HCT116 (cell line): Measurements from ENCODE around the gene ENOX1. TPM values are rescaled to one million over a fixed set of nuclear protein-coding genes. Genes with fewer than 3 reads are reported as not detected.

Experiments used
- ATAC-seq: fragments of 200-7000 bp; cut with Tn5 transposase; 2 replicates; pipeline ENCODE4 v1.9.1; 2020; ENCODE audit warnings: mild to moderate bottlenecking, moderate library complexity
- BruUV-seq: library from RNA; stranded (reverse); fragments of 400-500 nt; replicated peaks from 2 replicates; lab custom pipeline; 2021; lab: Mats Ljungman, UMichigan
- CTCF ChIA-PET: fragments of 300-600 bp; sonication (Branson Sonifier 250); formaldehyde crosslinking; loops from one replicate; lab custom pipeline; 2021; ENCODE audit warnings: antibody characterized with exemption; lab: Charles Lee
- POLR2A ChIA-PET: fragments of 300-600, 350-600 bp; sonication (Branson Sonifier 250); formaldehyde crosslinking; loops from one replicate; lab custom pipeline; 2021; ENCODE audit warnings: antibody characterized with exemption; lab: Charles Lee
- RAD21 ChIA-PET, 2 experiments: fragments of 300-600 bp; sonication (Branson Sonifier 250); formaldehyde crosslinking; loops; one replicate each; lab custom pipeline; 2023; ENCODE audit warnings: low total read pairs in 2 of 2; ENCODE audit not compliant: uncharacterized antibody in 2 of 2, unreplicated experiment in 2 of 2, low non-redundant PET in 1 of 2; lab: Charles Lee
- DNase-seq: peaks from one replicate; pipeline ENCODE4 v3.0.0-alpha.2; 2010; ENCODE audit warnings: low read depth, low spot score
- H2AFZ ChIP-seq: fragments of 200-600 bp; shearing (Covaris generic), sonication (generic); 2 replicates; pipeline ENCODE4 v1.6.1; 2017; ENCODE audit warnings: low read depth, mixed run types, mixed read lengths, antibody characterized with exemption, low read length; ENCODE audit not compliant: poor library complexity, severe bottlenecking
- H3K27ac ChIP-seq: 2 replicates; pipeline ENCODE4 v1.5.1; 2012; ENCODE audit warnings: low read depth, low read length
- H3K27me3 ChIP-seq: fragments of 200-600 bp; sonication (generic); 2 replicates; pipeline ENCODE4 v1.6.1; 2016; ENCODE audit warnings: mixed run types, low read length, mixed read lengths; ENCODE audit not compliant: insufficient read depth
- H3K36me3 ChIP-seq, 2 experiments: fragments of 200-500 bp in 1 of 2; fragments of 200-600 bp in 1 of 2; sonication (Bioruptor generic) in 1 of 2; sonication (generic) in 1 of 2; 2 replicates each; pipeline versions ENCODE4 v1.5.1 to v1.6.1; 2014 to 2016; ENCODE audit warnings: low read length in 2 of 2, inconsistent platforms in 1 of 2, mixed read lengths in 1 of 2, mixed run types in 1 of 2; ENCODE audit not compliant: insufficient read depth in 2 of 2, control insufficient read depth in 1 of 2
- H3K4me1 ChIP-seq, 2 experiments: fragments of 200-600 bp in 1 of 2; sonication (generic) in 1 of 2; 2 replicates each; pipeline versions ENCODE4 v1.5.1 to v1.6.1; 2012 to 2017; ENCODE audit warnings: low read length in 2 of 2, inconsistent platforms in 1 of 2, mild to moderate bottlenecking in 1 of 2, mixed read lengths in 1 of 2, mixed run types in 1 of 2, moderate library complexity in 1 of 2; ENCODE audit not compliant: insufficient read depth in 2 of 2, control insufficient read depth in 1 of 2
- H3K4me2 ChIP-seq: fragments of 200-600 bp; sonication (generic); 2 replicates; pipeline ENCODE4 v1.6.1; 2017; ENCODE audit warnings: mixed run types, low read length, mixed read lengths
- H3K4me3 ChIP-seq, 2 experiments: fragments of 200-600 bp in 1 of 2; sonication (generic) in 1 of 2; replicated peaks in 1 of 2; 2 replicates each; pipeline ENCODE4 v1.5.1; 2011 to 2016; ENCODE audit warnings: low read length in 2 of 2, control low read depth in 1 of 2, low read depth in 1 of 2, mild to moderate bottlenecking in 1 of 2, mixed read lengths in 1 of 2, mixed run types in 1 of 2
- H3K79me2 ChIP-seq: fragments of 200-600 bp; sonication (generic); 2 replicates; pipeline ENCODE4 v1.6.1; 2017; ENCODE audit warnings: mild to moderate bottlenecking, mixed run types, low read length, moderate library complexity, mixed read lengths; ENCODE audit not compliant: insufficient read depth
- H3K9ac ChIP-seq: fragments of 200-600 bp; sonication (generic); 2 replicates; pipeline ENCODE4 v1.6.1; 2016; ENCODE audit warnings: low read length, mixed read lengths
- H3K9me2 ChIP-seq: fragments of 200-600 bp; sonication (generic), shearing (Covaris generic); 2 replicates; pipeline ENCODE4 v1.6.1; 2017; ENCODE audit warnings: mixed run types, mild to moderate bottlenecking, moderate library complexity; ENCODE audit not compliant: insufficient read depth
- H3K9me3 ChIP-seq, 2 experiments: fragments of 200-500 bp in 1 of 2; fragments of 200-600 bp in 1 of 2; sonication (Bioruptor generic) in 1 of 2; sonication (generic) in 1 of 2; 2 replicates each; pipeline ENCODE4 v1.6.1; 2014 to 2017; ENCODE audit warnings: low read length in 2 of 2, mixed read lengths in 2 of 2, inconsistent platforms in 1 of 2, low read depth in 1 of 2, mild to moderate bottlenecking in 1 of 2, mixed run types in 1 of 2, moderate library complexity in 1 of 2; ENCODE audit not compliant: control insufficient read depth in 1 of 2, insufficient read depth in 1 of 2
- H4K20me1 ChIP-seq: fragments of 200-600 bp; sonication (generic), shearing (Covaris generic); 2 replicates; pipeline ENCODE4 v1.6.1; 2017; ENCODE audit warnings: mixed run types, mild to moderate bottlenecking, moderate library complexity; ENCODE audit not compliant: insufficient read depth
- CEBPB ChIP-seq: IDR thresholded peaks from 2 replicates; pipeline ENCODE4 v1.6.1; 2012; ENCODE audit warnings: low read depth
- EGR1 ChIP-seq: IDR thresholded peaks from 2 replicates; pipeline ENCODE4 v1.6.1; 2012; ENCODE audit warnings: low read depth
- ELF1 ChIP-seq: IDR thresholded peaks from 2 replicates; pipeline ENCODE4 v1.6.1; 2012; ENCODE audit warnings: low read depth, borderline replicate concordance
- EZH2 ChIP-seq: fragments of 200-600 bp; sonication (generic); IDR thresholded peaks from 2 replicates; pipeline ENCODE4 v1.6.1; 2017; ENCODE audit warnings: antibody characterized with exemption, mixed run types
- FOSL1 ChIP-seq: IDR thresholded peaks from 2 replicates; pipeline ENCODE4 v1.6.1; 2012; ENCODE audit warnings: low read depth
- JUND ChIP-seq: IDR thresholded peaks from 2 replicates; pipeline ENCODE4 v1.6.1; 2012
- POLR2A ChIP-seq: IDR thresholded peaks from 2 replicates; pipeline ENCODE4 v1.7.0; 2011; ENCODE audit warnings: borderline replicate concordance; ENCODE audit not compliant: insufficient read depth, insufficient read length; ENCODE audit errors: extremely low read depth
- SP1 ChIP-seq: IDR thresholded peaks from 2 replicates; pipeline ENCODE4 v1.6.1; 2012; ENCODE audit warnings: low read depth
- TCF7L2 ChIP-seq: IDR thresholded peaks from 2 replicates; pipeline ENCODE4 v1.7.0; 2011; ENCODE audit warnings: borderline replicate concordance, inconsistent platforms; ENCODE audit not compliant: insufficient read depth, insufficient read length; ENCODE audit errors: extremely low read depth
- ZFX ChIP-seq: fragments of 450-650 bp; IDR thresholded peaks from 2 replicates; pipeline ENCODE4 v1.6.1; 2017
- intact Hi-C: fragments of 100-400 bp; cut with micrococcal nuclease; formaldehyde crosslinking; loops from 2 replicates; pipeline ENCODE4 v1.10.0; 2022
- total RNA-seq: library from RNA; stranded (reverse); gene quantifications from one replicate; pipeline ENCODE4 v1.2.1, GENCODE V29; 2021; ENCODE audit not compliant: unreplicated experiment
- TF ChIP-seq, protein P1 (sequence below): IDR thresholded peaks from 2 replicates; pipeline ENCODE4 v1.6.1; 2012; ENCODE audit warnings: low read depth
- TF ChIP-seq, protein P2 (sequence below): IDR thresholded peaks from 2 replicates; pipeline ENCODE4 v1.6.1; 2012
- TF ChIP-seq, protein P3 (sequence below): IDR thresholded peaks from 2 replicates; pipeline ENCODE4 v1.6.1; 2011; ENCODE audit warnings: mild to moderate bottlenecking, low read length, moderate library complexity; ENCODE audit not compliant: insufficient replicate concordance; ENCODE audit errors: extremely low read depth

ENOX1 gene
- total RNA-seq, 1 experiment from 2014 or later, result 4.5 TPM

DNA sequence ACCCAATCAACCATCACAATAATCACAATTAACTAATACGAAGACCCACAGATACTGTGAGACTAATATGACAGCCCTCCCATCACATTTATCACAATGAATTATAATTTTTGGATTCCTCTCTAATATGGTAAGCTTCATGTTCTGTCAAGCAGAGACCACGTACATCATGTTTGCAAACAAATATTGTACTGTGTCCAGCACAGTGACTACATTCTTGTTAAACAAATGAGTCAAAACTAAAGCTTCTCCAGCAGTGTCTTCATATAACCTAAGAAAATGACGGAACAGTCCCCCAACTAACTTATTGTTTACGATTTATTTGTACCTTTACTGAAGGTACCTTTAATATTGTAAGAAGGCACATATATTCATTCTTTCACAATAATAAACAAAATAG, 292.6 kb downstream of the ENOX1 start (continued):
- TF ChIP-seq TCF7L2, result no peak
- TF ChIP-seq EZH2, result no peak
- TF ChIP-seq, protein P1, sequence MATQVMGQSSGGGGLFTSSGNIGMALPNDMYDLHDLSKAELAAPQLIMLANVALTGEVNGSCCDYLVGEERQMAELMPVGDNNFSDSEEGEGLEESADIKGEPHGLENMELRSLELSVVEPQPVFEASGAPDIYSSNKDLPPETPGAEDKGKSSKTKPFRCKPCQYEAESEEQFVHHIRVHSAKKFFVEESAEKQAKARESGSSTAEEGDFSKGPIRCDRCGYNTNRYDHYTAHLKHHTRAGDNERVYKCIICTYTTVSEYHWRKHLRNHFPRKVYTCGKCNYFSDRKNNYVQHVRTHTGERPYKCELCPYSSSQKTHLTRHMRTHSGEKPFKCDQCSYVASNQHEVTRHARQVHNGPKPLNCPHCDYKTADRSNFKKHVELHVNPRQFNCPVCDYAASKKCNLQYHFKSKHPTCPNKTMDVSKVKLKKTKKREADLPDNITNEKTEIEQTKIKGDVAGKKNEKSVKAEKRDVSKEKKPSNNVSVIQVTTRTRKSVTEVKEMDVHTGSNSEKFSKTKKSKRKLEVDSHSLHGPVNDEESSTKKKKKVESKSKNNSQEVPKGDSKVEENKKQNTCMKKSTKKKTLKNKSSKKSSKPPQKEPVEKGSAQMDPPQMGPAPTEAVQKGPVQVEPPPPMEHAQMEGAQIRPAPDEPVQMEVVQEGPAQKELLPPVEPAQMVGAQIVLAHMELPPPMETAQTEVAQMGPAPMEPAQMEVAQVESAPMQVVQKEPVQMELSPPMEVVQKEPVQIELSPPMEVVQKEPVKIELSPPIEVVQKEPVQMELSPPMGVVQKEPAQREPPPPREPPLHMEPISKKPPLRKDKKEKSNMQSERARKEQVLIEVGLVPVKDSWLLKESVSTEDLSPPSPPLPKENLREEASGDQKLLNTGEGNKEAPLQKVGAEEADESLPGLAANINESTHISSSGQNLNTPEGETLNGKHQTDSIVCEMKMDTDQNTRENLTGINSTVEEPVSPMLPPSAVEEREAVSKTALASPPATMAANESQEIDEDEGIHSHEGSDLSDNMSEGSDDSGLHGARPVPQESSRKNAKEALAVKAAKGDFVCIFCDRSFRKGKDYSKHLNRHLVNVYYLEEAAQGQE, result no peak
- TF ChIP-seq EGR1, result no peak

DNA sequence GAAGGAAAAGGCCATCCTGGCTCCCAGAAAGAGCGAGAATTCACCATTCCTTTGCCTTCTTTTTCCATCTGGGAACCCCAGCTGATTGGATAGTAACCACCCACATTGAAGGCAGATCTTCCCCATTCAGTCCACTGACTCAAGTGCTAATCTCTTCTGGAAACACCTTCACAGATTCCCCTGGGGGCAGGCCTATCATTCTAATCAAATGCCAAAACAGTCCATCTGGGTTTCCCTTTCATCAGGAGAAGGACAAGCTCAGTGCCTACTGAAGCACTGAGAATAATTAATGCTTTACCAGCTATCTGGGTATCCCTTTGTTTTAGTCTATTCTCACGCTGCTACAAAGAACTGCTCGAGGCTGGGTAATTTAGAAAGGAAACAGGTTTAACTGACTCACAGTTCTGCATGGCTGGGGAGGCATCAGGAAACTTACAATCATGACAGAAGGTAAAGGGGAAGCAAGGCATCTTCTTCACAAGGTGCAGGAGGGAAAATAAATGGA, 293.2 kb downstream of the ENOX1 start:
- no TSS peak for BruUV-seq
- POLR2A ChIA-PET, result no interaction called here

More for the DNA sequence above, 293.2 kb downstream of the ENOX1 start:
- no peaks in the 10 kb centered on the region for H3K36me3 ChIP-seq
- RAD21 ChIA-PET, result no interaction called here
- no peak for DNase-seq
- ATAC-seq, result no peak
- H3K79me2 ChIP-seq, result no peaks in the 10 kb centered on the region
- no peak overlapping the region for H3K4me3 ChIP-seq
- no peaks in the 10 kb centered on the region for H4K20me1 ChIP-seq
- H3K4me2 ChIP-seq, result no peak overlapping the region
- H3K9me2 ChIP-seq, result no peaks in the 10 kb centered on the region
- H3K9me3 ChIP-seq, result no peaks in the 10 kb centered on the region
- CTCF ChIA-PET, result no interaction called here
- intact Hi-C loops, result no loop called here
- TF ChIP-seq FOSL1 (no peak), POLR2A (no peak), EGR1 (no peak), ZFX (no peak), CEBPB (no peak), JUND (no peak), ELF1 (no peak), SP1 (no peak)
- TF ChIP-seq, protein P2, sequence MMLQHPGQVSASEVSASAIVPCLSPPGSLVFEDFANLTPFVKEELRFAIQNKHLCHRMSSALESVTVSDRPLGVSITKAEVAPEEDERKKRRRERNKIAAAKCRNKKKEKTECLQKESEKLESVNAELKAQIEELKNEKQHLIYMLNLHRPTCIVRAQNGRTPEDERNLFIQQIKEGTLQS, result no peak
- TF ChIP-seq, protein P3, sequence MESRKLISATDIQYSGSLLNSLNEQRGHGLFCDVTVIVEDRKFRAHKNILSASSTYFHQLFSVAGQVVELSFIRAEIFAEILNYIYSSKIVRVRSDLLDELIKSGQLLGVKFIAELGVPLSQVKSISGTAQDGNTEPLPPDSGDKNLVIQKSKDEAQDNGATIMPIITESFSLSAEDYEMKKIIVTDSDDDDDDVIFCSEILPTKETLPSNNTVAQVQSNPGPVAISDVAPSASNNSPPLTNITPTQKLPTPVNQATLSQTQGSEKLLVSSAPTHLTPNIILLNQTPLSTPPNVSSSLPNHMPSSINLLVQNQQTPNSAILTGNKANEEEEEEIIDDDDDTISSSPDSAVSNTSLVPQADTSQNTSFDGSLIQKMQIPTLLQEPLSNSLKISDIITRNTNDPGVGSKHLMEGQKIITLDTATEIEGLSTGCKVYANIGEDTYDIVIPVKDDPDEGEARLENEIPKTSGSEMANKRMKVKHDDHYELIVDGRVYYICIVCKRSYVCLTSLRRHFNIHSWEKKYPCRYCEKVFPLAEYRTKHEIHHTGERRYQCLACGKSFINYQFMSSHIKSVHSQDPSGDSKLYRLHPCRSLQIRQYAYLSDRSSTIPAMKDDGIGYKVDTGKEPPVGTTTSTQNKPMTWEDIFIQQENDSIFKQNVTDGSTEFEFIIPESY, result no peak
- no peaks in the 10 kb centered on the region for H3K4me1 ChIP-seq
- no peak overlapping the region for H3K9ac ChIP-seq
- H3K27ac ChIP-seq, result no peak overlapping the region
- H2AFZ ChIP-seq, result no peak overlapping the region
- no peaks in the 10 kb centered on the region for H3K27me3 ChIP-seq
